ENCODE data around the gene UFD1. TPM values are rescaled to one million over a fixed set of nuclear protein-coding genes. Genes with fewer than 3 reads are reported as not detected.

The UFD1 gene
- total RNA-seq, 1 donor from 2014 or later, result 62.8 TPM

DNA sequence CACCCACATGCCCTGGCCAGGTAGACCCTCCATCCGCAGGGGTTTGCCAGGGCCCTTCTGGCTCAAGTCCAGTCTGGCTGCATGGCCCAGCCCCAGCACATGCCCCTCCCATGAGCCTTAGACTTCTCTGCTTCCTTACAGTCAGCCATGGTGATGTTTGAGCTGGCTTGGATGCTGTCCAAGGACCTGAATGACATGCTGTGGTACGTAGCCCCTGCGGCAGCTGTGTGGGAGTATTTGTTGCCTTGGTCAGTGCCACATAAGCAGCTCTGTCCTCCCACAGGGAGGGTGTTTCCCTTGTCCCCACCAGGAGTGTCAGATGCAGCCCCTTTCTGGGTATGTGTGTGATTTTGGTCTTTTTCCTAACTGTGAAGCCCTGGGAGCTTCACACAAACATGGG lies 18.3 kb upstream of the UFD1 start:
- peak; percentile 98 for DNase-seq (ENCODE audit: low read depth)

DNA sequence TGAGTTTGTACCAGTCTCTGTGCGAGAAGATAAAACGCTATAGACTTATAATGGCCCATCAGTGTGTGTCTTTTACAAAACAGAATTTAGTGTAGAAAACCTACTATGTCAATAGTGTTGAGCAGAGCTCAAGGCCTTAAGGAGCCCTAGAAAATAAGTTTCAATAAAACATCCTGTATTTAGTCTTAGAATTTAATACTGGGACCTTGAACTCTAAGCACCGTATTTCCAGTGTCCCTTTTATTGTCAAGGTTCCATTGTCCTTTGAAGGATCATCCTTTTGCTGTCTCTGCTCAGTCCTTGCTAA lies 17.3 kb upstream of the UFD1 start:
- DNase-seq (ENCODE audit: low read depth), result no peak

DNA sequence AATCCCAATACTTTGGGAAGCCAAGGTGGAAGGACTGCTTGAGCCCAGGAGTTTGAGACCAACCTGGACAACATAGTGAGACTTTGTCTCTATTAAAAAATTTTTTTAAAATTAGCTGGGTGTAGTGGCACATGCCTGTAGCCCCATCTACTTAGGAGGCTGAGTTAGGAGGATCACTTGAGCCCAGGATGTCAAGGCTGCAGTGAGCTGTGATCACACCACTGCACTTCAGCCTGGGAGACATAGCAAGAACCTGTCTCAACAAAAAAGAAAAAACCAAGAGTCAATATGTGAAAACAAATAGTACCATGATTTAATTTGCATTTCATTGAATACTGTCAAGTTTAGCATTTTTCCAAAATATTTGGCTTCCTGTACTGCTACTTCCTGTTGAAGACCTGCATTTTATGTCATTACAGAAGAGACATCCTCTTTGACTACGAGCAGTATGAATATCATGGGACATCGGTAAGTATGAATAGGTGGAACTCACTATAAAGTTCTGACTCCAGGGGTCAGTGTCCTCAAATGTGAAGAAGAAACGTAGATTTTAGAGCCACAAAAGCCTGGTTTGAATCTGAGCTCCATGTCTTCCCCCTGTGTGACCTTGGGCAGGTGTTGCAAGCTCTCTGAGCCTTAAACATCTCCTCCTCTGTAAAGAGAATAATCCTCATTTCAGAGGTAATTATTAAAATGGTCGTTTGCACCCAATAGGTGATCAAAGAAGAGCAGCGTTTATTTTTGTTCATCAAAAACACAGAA lies 16.8 kb upstream of the UFD1 start:
- peak; percentile 71 for DNase-seq (ENCODE audit: low read depth)

DNA sequence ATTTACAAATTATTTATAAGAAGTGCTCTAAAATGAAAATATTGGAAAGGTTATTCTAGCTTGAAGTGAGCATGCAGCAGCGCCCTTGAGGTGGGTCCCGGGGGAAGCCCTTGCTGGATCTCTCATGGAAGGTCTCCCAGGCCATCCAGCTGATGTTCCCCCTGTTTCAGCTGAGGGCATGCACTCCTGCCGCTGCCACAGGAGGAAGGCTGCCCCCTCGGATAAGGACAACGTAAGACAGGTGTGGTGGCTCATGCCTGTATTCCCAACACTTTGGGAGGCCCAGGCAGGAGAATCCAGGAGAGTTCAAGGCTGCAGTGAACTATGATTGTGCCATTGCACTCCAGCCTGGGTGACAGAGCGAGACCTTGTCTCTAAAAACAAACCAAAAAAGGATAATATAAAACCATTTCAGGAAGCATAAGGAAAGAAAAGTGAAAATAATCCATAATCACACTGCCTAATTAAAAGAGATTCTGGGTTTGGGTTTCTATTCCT lies 15.7 kb upstream of the UFD1 start:
- DNase-seq (ENCODE audit: low read depth), result no peak

DNA sequence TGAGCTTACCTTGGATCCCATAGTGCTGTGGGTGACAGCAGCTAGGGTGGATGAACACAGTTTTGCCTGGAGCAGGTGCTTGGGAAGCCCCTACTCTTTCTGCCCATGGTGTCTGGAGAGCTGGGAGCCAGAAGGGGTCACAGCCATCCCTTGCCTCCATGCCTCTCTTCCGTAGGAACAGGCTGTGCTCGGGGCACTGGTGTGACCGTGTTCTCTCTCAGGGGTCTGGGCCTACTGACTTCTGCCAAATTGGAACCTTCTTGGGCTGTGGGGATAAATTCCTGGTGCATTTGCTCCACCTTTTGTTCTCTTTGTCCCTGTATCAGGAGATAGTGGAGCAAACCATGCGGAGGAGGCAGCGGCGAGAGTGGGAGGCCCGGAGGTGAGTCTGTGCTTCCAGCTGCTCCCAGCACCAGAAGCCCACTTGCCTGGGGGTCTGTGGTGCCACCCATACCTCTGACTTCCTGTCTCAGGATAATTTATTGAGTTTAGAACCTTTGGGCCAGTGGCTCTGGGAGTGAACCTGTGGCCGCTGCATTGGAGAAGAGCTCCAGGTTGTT lies 15.1 kb upstream of the UFD1 start:
- DNase-seq (ENCODE audit: low read depth), result no peak

DNA sequence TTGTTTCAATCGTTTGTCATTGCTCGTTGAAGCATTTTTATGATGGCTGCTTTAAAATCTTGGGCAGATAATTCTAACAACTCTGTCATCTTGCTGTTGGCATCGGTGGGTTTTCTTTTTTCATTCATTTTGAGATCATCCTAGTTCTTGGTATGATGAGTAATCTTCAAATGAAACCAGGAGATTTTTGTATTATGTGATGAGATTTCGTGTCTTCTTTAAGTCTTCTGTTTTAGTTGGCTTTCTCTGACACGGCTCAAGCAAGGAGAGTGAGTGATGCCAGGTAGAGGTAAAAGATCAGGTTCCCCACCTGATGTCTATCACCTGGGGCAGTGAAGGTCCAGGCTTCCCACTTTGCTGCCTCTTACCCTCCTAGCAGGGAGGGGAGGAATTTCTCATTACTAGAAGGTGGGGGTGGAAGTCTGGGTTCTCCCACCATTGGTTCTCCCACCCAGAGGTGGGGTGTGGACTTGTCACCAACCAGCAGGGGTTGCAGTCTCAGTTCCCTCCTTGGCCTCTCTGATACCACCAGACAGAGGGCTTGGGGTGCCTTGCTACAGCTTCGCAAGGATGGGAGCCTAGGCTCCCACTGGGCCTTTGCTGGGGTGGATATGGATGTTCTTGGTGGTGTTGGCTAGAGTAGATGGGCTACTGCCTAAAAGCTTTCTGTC lies 13.6 kb upstream of the UFD1 start:
- DNase-seq (ENCODE audit: low read depth), result no peak

DNA sequence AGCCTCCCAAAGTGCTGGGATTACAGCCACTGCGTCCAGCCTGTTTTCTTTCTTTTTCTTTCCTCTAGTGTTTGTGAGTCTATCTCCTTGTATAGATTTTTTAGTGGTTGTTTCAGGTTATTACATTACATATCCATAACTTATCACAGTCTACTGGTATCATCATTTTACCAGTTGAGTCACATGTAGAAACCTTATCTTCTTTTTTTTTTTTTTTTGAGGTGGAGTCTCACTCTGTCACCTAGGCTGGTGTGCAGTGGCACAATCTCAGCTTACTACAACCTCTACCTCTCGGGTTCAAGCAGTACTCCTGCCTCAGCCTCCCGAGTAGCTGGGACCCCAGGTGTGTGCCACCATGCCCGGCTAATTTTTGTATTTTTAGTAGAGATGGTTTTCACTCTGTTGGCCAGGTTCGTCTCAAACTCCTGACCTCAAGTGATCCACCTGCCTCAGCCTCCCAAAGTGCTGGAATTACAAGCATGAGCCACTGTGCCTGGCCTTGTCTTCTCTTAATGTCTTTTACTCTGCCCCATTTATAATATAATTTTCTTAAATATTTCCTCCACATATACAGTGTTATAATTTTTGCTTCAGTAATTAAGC lies 11.7 kb upstream of the UFD1 start:
- DNase-seq (ENCODE audit: low read depth), result no peak

DNA sequence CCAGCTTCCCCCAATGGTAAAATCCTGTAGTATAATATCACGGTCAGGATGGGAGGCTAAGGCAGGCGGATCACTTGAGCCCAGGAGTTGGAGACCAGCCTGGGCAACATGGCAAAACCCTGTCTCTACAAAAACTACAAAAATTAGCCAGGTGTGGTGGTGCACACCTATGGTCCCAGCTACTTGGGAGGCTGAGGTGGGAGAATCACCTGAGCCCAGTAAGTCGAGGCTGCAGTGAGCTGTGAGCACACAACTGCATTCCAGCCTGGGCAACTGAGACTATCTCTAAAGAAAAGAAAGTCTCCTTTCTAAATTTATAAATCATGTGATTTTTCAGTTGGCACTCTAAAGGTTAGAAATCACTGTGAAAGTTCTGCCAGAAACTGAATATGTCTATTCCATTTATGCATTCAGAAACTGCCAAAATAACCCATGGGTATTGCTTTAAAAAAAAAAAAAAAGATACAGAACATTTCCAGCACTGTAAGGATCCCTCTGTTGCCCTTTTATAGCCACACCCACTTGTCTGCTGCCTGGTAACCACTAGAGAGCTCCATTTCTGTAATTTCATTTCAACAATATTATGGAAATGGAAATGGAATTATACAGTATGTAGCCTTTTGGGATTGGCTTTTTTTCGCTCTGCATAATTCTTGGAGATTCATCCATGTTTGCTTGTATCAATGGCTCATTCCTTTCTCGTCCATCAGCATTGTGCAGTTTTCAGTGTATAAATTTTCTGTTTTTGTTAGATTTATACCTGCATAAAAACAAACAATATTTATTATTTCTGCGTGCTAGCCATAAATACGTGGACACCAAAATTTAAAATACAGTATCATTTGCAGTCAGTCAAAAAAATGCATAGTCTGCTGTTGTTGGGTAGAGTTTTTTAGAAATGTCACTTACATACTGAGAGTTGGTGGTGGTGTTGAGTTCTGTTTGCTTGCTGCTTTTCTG lies 10.2 kb upstream of the UFD1 start:
- peak; percentile 61 for DNase-seq (ENCODE audit: low read depth)

DNA sequence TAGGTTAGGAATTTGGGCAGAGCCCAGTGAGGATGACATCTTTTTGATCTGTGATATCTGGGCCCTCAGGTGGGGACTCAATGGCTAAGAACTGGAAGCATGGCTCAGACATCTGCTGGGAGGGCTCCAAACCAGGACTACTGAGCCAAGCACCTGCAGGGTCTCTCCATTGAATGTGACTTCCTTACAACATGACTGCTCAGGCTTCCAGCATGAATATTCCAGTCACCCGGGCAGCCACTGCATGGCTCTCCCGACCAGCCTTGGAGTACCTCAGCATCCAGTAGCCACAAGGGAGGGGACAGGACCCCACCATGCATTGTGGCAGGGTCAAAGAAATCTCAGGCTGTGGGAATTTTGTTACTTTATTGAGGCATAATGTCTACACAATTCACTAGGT lies 9.3 kb upstream of the UFD1 start:
- no peak for DNase-seq (ENCODE audit: low read depth)

DNA sequence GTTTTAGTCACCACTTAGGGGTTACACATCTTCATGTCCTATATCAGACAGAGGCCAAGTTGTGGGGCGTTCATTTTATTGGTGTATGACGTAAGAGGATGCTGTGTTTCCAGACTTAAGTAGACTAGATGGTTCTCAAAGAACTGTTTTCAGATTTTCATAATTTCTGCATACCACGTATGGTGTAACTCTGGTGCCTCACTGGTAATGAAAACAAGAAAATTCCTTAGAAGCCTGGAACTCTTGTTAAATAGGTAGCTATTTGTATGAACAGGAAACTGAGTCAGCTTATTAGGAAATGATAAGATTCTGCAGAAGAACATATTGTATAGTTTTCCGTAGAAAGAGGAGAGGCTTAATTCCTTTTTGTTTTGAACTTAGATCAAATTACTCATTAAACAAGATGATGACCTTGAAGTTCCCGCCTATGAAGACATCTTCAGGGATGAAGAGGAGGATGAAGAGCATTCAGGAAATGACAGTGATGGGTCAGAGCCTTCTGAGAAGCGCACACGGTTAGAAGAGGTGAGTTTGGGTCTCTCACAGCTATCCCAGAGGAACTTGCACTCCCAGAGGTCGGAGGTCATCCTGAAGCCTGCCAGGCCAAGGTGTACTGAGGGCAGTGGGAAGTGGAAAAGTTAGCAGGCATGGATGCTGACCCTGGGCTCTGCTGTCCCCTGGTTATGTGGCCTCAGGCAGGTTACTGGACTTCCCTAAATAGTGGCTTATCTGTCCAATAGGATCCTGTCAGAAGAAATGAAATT lies 4.7 kb upstream of the UFD1 start:
- no peak for DNase-seq (ENCODE audit: low read depth)

DNA sequence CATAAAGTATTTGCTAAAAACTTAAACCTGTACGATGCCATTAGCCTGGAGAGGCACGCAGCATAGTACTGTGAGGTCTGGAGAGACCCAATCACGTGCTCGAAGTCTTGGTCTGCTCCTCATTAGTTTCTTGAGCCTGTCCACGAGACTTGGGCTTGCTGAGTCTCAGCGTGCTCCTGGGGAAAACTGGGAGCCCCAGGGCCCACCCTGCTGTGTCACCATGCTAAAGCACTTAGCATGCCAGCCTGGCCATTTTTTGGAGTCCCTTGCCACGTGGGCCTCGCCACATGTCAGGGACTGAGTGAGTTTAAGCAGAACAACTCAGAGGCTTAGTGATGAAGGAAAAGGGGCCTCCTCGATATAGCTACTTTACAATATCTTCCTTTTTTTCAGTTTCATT lies 3.3 kb upstream of the UFD1 start:
- DNase-seq (ENCODE audit: low read depth), result no peak

DNA sequence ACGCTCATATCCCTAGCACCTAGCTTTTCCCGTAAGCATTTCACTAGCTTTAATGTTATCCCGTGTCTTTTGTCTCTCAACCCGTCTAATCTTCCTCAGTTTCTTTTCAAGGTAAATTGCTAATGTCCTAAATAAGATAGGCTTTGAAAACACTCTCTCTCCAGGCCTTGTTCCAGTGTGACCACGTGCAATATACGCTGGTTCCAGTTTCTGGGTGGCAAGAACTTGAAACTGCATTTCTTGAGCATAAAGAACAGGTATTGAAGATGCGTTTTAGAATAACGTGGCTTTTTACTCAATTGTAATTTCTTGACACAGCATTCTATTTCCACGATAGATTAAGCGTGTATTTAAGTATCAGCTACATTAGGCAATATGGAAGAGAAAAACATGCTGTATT lies 1.8 kb upstream of the UFD1 start:
- no peak for DNase-seq (ENCODE audit: low read depth)

DNA sequence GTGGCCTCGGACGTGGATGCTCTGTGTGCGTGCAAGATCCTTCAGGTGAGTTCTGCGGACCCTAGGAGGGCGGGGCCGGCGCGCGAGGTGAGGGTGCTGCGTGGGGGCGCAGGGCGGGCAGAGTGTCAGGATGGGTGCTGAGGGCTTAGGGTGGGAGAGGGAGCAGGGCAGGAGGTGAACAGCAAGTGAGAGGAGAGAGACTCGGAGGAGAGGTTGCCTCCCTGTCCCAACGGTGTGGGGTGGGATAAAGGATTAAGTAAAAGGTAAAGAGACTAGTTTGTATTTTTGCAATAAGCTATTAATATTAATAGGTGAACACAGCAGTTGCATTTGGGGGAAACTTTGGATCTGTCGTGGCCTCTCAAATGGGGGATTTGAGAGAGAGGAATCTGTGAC lies 1.2 kb upstream of the UFD1 start:
- DNase-seq (ENCODE audit: low read depth), result no peak

DNA sequence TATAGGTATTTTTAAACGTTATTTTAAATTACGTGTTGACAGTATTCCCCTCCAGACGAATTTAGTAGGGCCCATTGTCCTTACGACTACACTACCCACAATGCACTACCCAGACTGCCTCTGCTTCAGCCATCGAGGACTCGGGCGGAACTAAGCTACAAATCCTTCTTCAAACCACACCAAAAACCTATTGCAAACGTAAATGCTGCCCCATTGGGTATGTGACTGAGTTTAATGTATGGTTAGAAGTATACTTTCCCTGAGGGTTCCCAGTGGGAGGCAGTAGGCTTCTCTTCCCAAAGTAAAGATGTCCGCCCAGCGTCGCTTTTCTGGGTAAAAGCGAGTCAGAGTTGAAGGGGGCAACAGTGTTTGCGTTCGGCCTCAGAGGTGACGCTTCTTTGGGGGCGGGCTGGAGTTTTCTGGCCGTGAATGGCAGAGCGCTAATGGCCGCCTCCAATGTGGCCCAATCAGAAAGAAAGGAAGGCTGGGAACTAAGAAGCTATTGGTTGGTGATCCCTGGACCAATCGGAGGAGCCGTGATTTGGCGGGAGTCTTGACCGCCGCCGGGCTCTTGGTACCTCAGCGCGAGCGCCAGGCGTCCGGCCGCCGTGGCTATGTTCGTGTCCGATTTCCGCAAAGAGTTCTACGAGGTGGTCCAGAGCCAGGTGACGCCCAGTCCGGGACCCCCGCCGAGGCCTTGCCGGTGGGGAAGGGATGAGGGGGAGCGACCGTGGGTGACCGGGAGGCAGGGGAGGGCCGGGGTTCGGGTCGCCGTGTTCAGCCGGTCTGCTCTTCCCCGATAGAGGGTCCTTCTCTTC lies 571 bp upstream of the UFD1 start, which contains the start of gene CDC45:
Gene CDC45, plus strand, starts transcription at position 566 of the 818 bp plus-strand sequence. Its CDS starts 49 bp downstream, at position 615.
- peak; percentile 99 for DNase-seq (ENCODE audit: low read depth)

DNA sequence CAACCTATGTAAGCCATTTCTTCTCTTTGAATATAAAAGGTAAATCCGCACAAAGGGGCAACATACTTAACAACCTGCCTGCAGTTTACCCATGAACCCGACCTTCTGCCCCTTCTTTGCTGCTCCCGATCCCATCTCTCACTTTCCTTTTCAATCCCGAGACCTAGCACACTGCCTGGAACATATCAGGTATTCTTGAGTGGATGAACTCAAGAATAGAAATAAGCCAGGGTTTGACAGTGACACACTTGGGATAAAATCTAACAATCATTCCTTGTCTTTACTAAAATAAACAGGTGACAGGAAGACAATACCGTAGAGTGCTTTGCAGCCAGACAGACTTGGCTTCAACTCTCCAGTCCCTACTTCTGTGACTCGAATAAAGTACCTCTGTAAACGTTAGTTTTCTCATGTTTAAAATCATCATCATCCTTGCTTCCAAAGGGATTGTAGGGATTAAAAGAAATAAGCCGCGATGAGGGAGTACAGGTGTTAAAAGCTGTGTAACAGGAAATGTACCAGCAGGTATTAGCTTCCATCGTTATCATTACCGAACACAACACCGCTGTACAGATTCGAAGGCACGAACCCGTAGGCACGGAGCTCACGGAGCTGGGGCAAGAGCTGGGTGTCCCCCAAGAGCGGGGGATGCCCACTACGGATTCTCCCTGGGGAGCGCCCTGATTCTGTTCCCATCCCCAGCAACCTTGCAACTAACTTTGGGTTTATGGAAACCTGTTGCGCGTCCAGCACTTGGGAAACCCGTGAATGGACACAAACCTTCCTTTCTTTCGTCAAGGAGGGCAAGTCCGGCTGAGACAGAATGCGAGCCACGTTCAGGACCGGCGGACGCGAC lies 720 bp downstream of the UFD1 start:
- DNase-seq (ENCODE audit: low read depth), result no peak

DNA sequence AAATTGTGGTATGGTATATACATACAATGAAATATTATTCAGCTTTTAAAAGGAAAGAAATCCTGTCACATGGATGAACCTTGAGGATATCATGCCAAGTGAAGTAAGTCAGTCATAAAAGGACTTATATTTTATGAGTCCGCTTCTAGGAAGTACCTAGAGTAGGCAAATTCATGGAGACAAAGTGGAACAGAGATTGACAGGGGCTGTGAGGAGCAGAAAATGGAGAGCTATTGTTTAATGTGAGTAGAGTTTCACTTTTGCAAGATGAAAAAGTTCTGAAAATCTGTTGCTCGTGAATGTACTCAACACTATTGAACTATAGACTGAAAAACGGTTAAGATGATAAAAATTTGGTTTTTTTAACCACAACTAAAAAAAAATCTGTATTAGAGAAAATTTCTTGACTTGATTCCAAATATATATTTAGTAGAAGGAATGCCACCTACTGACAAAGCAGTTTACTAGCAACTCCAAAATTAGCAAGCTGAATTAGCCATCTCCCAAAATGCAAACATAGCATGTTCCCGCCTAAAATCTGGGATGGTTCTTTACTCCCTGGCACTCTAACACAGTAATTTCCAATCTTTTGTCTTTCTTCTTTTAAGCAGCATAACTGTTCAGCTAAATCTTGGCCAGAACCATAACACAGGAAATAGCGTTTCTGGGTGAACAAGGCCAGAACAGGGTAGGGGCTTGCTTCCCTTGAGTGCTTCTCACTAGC lies 1.5 kb downstream of the UFD1 start:
- DNase-seq (ENCODE audit: low read depth), result no peak

DNA sequence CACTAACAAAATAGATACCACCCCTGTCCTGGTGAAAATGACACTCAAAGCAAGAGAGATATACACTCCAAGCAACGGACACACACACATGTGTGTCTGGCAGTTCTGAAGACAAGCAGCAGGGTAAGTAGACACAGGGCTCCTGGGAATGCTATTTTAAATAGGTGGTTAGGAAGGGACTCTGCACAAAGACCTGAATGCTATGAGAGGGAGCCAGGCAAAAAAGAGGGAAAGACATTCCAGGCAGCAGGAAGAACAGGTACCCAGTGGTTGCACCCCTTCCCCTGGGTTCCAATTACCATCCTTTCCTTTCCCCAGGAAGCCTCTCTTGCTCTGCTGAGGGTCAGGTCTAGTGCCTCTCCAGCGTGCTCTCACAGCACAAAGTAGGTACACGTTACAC lies 3.0 kb downstream of the UFD1 start:
- DNase-seq (ENCODE audit: low read depth), result no peak

DNA sequence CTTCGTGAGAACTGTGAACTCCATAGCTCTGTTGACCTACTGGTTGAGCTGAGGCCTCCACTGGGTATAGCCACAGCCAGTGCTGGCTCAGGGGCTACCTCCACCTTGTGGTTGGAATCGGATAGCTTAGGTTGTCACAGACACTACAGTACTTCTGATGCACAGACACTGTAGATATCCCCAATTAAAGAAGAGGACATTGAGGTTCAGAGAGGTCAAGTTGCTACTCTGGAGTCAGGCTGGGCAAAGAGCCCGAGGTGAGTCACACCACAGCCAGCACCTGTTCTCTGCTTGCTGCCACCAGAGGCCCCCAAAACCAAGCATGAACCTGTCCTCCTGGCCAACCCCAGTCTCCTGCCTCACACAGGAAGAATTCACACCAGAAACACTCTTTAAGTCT lies 5.4 kb downstream of the UFD1 start:
- peak; percentile 81 for DNase-seq (ENCODE audit: low read depth)

All from myocyte (in vitro differentiated cells).